ENCODE results near the gene FRMD4A.
A peak's percentile ranks its signal among the peaks of the same experiment; 100 is the strongest.

The FRMD4A gene

GRCh38 chr10:14328881-14329672 lies 1.6 kb downstream of the FRMD4A start:
- TF ChIP-seq POLR2A (IDR thresholded peaks at IDR 0.05; ENCODE audit: extremely low read depth, insufficient read length) (no peak), MAX (IDR thresholded peaks at IDR 0.05; ENCODE audit: low read depth, low read length) (no peak), MYC (IDR thresholded peaks at IDR 0.05; ENCODE audit: low read depth, low read length) (no peak)
- TF ChIP-seq, protein P1, sequence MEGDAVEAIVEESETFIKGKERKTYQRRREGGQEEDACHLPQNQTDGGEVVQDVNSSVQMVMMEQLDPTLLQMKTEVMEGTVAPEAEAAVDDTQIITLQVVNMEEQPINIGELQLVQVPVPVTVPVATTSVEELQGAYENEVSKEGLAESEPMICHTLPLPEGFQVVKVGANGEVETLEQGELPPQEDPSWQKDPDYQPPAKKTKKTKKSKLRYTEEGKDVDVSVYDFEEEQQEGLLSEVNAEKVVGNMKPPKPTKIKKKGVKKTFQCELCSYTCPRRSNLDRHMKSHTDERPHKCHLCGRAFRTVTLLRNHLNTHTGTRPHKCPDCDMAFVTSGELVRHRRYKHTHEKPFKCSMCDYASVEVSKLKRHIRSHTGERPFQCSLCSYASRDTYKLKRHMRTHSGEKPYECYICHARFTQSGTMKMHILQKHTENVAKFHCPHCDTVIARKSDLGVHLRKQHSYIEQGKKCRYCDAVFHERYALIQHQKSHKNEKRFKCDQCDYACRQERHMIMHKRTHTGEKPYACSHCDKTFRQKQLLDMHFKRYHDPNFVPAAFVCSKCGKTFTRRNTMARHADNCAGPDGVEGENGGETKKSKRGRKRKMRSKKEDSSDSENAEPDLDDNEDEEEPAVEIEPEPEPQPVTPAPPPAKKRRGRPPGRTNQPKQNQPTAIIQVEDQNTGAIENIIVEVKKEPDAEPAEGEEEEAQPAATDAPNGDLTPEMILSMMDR (IDR thresholded peaks at IDR 0.05; ENCODE audit: low read depth, low read length), result no peak
- no peak for DNase-seq (ENCODE audit: low read depth)
- H3K4me3 ChIP-seq (ENCODE audit: low read depth, low read length), result no peak overlapping the region

GRCh38 chr10:14327527-14327926 lies 3.2 kb downstream of the FRMD4A start:
- no peak for TF ChIP-seq POLR2A (IDR thresholded peaks at IDR 0.05; ENCODE audit: extremely low read depth, insufficient read length)
- TF ChIP-seq MYC (IDR thresholded peaks at IDR 0.05; ENCODE audit: low read depth, low read length), result no peak
- TF ChIP-seq, protein P1 (IDR thresholded peaks at IDR 0.05; ENCODE audit: low read depth, low read length), result no peak
- TF ChIP-seq MAX (IDR thresholded peaks at IDR 0.05; ENCODE audit: low read depth, low read length), result no peak
- no peak overlapping the region for H3K4me3 ChIP-seq (ENCODE audit: low read depth, low read length)
- DNase-seq (ENCODE audit: low read depth), result no peak

DNA sequence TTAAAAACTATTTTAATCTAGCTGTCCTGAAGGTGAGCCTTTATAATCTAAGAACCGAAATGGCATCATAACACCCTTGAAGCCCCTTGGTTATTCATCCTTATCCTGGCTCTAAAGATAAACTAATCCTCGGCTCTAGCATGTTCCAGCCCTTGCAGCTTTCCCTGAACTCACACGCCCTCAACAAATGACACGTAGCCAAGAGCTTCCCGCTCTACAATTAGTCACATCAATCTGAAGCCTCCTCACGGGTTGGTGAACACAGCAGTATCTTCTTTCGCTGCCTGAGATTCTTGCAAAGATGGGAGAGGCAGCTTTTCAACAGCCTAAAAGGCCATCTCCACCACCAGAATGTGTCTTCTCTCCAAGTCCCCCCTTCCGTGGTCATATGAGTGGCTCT lies 4.1 kb downstream of the FRMD4A start:
- TF ChIP-seq, protein P1 (IDR thresholded peaks at IDR 0.05; ENCODE audit: low read depth, low read length), result no peak
- TF ChIP-seq MYC (IDR thresholded peaks at IDR 0.05; ENCODE audit: low read depth, low read length), result no peak
- no peak for TF ChIP-seq MAX (IDR thresholded peaks at IDR 0.05; ENCODE audit: low read depth, low read length)
- TF ChIP-seq POLR2A (IDR thresholded peaks at IDR 0.05; ENCODE audit: extremely low read depth, insufficient read length), result no peak
- DNase-seq (ENCODE audit: low read depth), result no peak
- H3K4me3 ChIP-seq (ENCODE audit: low read depth, low read length), result no peak overlapping the region

- DNase-seq (ENCODE audit: low read depth), result peak; percentile 65
- no peak for TF ChIP-seq MAX (IDR thresholded peaks at IDR 0.05; ENCODE audit: low read depth, low read length)
- TF ChIP-seq, protein P1 (IDR thresholded peaks at IDR 0.05; ENCODE audit: low read depth, low read length), result peak; percentile 77
Measured at GRCh38 chr10:14325325-14325955, 5.3 kb downstream of the FRMD4A start.

DNA sequence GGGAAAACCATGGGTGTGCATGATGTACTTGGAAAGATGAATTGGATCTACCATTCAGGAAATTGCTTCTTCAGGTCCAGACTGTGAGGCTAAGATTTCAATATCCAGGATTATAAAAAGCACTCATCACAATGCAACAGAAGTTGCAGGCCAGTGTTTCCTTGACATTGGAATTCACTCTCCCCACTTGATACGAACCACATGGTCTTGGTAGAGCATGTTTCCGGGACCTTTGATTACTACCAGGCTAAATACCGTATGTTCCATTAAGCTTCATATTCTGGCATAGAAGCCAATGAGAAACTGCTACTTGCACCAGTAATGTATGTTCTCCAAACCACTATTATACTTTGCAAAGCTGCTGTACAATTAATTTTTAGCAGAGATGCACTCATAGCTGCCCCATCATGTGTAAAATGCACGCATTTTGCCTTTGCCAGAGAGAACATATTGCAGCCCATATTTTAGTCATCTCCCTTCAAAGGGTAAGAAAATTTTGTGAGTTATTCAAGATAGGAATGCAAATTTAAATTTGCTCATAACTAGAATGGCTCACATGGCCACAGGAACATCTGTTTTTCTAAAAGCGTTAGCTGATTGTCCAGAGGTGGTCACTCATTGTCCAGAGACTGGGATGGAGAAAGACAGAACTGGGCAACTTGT lies 8.1 kb downstream of the FRMD4A start:
- no peak for DNase-seq (ENCODE audit: low read depth)
- no peak for TF ChIP-seq MYC (IDR thresholded peaks at IDR 0.05; ENCODE audit: low read depth, low read length)
- TF ChIP-seq, protein P1 (IDR thresholded peaks at IDR 0.05; ENCODE audit: low read depth, low read length), result no peak
- TF ChIP-seq POLR2A (IDR thresholded peaks at IDR 0.05; ENCODE audit: extremely low read depth, insufficient read length), result no peak
- no peak for TF ChIP-seq MAX (IDR thresholded peaks at IDR 0.05; ENCODE audit: low read depth, low read length)
- no peak overlapping the region for H3K4me3 ChIP-seq (ENCODE audit: low read depth, low read length)

More at GRCh38 chr10:14325325-14325955, 5.3 kb downstream of the FRMD4A start:
- no peak overlapping the region for H3K4me3 ChIP-seq (ENCODE audit: low read depth, low read length)

Measured in NB4 (cell line).